Testis (tissue), 3 donors: ENCODE measurements around the gene PPP1R12A. TPM values are rescaled to one million over a fixed set of nuclear protein-coding genes. Genes with fewer than 3 reads are reported as not detected.
"Not testable (repeated sequence)": the region's sequence is repeated elsewhere in the genome, so short reads cannot be mapped to it uniquely, and the experiment has no call there.

Experiments
- DNase-seq: peaks from one replicate; pipeline ENCODE4 v3.0.0-alpha.2; 2019
- H3K27ac ChIP-seq, 2 donors: fragments of 200-600 bp; sonication (generic); one replicate each; pipeline ENCODE4 v1.5.1; 2019
- H3K27me3 ChIP-seq: fragments of 200-600 bp; sonication (generic); one replicate; pipeline ENCODE4 v1.5.1; 2019
- H3K36me3 ChIP-seq: fragments of 200-600 bp; sonication (generic); one replicate; pipeline ENCODE4 v1.5.1; 2017; ENCODE audit warnings: low read depth; ENCODE audit errors: missing control alignments
- H3K4me1 ChIP-seq: fragments of 200-600 bp; sonication (generic); one replicate; pipeline ENCODE4 v1.5.1; 2019
- H3K4me3 ChIP-seq, 2 donors: fragments of 200-600 bp; sonication (generic); one replicate each; pipeline ENCODE4 v1.5.1; 2017 to 2019
- H3K9me3 ChIP-seq: fragments of 200-600 bp; sonication (generic); one replicate; pipeline ENCODE4 v1.5.1; 2017
- POLR2A ChIP-seq: fragments of 450-650 bp; IDR thresholded peaks from one replicate; pipeline ENCODE4 v1.6.1; 2017; ENCODE audit warnings: antibody characterized with exemption, mild to moderate bottlenecking, moderate library complexity
- WGBS, 2 donors: methylation state at CpG; one replicate each; pipeline ENCODE4 v1.1.5; 2018; 5-methylcytosine and 5-hydroxymethylcytosine counted together
- intact Hi-C: fragments of 100-400 bp; cut with DNase I; formaldehyde crosslinking; loops from one replicate; pipeline ENCODE4 v1.15.1; 2023; ENCODE audit warnings: low total_unique reads
- polyA plus RNA-seq: library from polyadenylated mRNA; stranded (reverse); fragments of 350-450 nt; fragmentation: Illumina TruSeq; extraction: RNeasy Lipid Tissue Mini Kit (QIAGEN cat#74804); gene quantifications from one replicate; pipeline ENCODE4 v1.2.3, GENCODE V29; 2014; ENCODE audit warnings: low read depth, low replicate concordance; ENCODE audit not compliant: insufficient read depth
- total RNA-seq, 2 donors: library from RNA; depleted of rRNA; stranded (reverse); fragments of >200 nt; gene quantifications; one replicate each; pipeline ENCODE4 v1.2.3, GENCODE V29; 2016
- TF ChIP-seq, protein P1 (sequence below), 3 experiments: fragments of 450-650 bp in 2 of 3; fragments of 200-600 bp in 1 of 3; sonication (generic) in 1 of 3; IDR thresholded peaks; one replicate each; pipeline ENCODE4 v1.5.1; 2016 to 2019; ENCODE audit warnings: antibody characterized with exemption in 3 of 3, mild to moderate bottlenecking in 2 of 3, moderate library complexity in 1 of 3

Gene PPP1R12A
- total and polyA plus RNA-seq, 3 donors from 2014 or later: 22.4 to 119 (median 113) TPM

- Histone ChIP-seq H3K9me3 (no peaks in the 10 kb centered on the region), H3K36me3 (no peaks in the 10 kb centered on the region), H3K4me3 (no peak overlapping the region), H3K27me3 (no peaks in the 10 kb centered on the region), H3K4me1 (peaks cover 5% of the 10 kb centered on the region), H3K27ac (no peak overlapping the region)
- 78 to 80% methylated on average over 1 of the region's 1 CpG for WGBS, 2 donors
- no peak for DNase-seq
- intact Hi-C loops: no loop called here
- TF ChIP-seq, protein P1, sequence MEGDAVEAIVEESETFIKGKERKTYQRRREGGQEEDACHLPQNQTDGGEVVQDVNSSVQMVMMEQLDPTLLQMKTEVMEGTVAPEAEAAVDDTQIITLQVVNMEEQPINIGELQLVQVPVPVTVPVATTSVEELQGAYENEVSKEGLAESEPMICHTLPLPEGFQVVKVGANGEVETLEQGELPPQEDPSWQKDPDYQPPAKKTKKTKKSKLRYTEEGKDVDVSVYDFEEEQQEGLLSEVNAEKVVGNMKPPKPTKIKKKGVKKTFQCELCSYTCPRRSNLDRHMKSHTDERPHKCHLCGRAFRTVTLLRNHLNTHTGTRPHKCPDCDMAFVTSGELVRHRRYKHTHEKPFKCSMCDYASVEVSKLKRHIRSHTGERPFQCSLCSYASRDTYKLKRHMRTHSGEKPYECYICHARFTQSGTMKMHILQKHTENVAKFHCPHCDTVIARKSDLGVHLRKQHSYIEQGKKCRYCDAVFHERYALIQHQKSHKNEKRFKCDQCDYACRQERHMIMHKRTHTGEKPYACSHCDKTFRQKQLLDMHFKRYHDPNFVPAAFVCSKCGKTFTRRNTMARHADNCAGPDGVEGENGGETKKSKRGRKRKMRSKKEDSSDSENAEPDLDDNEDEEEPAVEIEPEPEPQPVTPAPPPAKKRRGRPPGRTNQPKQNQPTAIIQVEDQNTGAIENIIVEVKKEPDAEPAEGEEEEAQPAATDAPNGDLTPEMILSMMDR (IDR thresholded peaks at IDR 0.05): no peak
- TF ChIP-seq POLR2A: no peak
Measured at GRCh38 chr12:79978692-79979091, 43.8 kb upstream of the PPP1R12A start.

- 55 to 79% methylated on average over 3 of the region's 3 CpGs for WGBS, 2 donors
- not testable (repeated sequence) for DNase-seq
Measured at GRCh38 chr12:79977856-79978460, 43.1 kb upstream of the PPP1R12A start.

DNA sequence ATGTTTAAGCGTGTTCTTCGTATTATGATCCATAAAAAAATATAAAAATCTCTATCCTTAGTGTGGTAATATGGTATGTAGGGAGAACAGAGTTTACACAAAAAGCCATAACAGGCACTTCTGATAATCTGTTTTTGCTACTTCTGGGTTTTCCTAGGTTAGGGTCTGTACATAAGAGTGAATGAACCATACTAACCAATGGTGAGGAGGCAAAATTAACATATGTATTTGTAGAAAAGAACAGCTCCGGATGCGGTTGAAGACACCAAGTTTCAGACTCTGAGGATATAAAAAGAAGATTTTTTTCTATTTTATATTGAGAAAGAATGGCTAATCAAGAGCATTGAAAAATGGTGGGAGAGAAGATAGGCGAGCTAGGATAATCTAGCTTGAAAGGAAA, 40.2 kb upstream of the PPP1R12A start:
- Histone ChIP-seq H3K27me3 (no peaks in the 10 kb centered on the region), H3K36me3 (no peaks in the 10 kb centered on the region), H3K4me1 (no peaks in the 10 kb centered on the region), H3K4me3 (no peak overlapping the region), H3K9me3 (no peaks in the 10 kb centered on the region), H3K27ac (no peak overlapping the region)
- no peak for DNase-seq
- intact Hi-C loops: no loop called here
- 94 to 97% methylated on average over 5 of the region's 5 CpGs for WGBS, 2 donors
- no peak for TF ChIP-seq POLR2A
- TF ChIP-seq, protein P1 (IDR thresholded peaks at IDR 0.05): no peak

More at GRCh38 chr12:79977856-79978460, 43.1 kb upstream of the PPP1R12A start:
- H3K4me1 ChIP-seq, H3K36me3 ChIP-seq, H3K27me3 ChIP-seq, H3K9me3 ChIP-seq, H3K4me3 ChIP-seq, intact Hi-C loops, H3K27ac ChIP-seq: not testable (repeated sequence)

- no peak overlapping the region for H3K27ac ChIP-seq
- no peaks in the 10 kb centered on the region for H3K4me1 ChIP-seq
- no peak for DNase-seq
- intact Hi-C loops: no loop called here
- H3K27me3 ChIP-seq: no peaks in the 10 kb centered on the region
- TF ChIP-seq, protein P1 (IDR thresholded peaks at IDR 0.05): no peak
- TF ChIP-seq POLR2A: no peak
- H3K36me3 ChIP-seq: no peaks in the 10 kb centered on the region
- H3K9me3 ChIP-seq: no peaks in the 10 kb centered on the region
- WGBS, 2 donors: 78 to 85% methylated on average over 4 of the region's 4 CpGs
- no peak overlapping the region for H3K4me3 ChIP-seq
Measured at GRCh38 chr12:79973801-79974200, 38.9 kb upstream of the PPP1R12A start.

DNA sequence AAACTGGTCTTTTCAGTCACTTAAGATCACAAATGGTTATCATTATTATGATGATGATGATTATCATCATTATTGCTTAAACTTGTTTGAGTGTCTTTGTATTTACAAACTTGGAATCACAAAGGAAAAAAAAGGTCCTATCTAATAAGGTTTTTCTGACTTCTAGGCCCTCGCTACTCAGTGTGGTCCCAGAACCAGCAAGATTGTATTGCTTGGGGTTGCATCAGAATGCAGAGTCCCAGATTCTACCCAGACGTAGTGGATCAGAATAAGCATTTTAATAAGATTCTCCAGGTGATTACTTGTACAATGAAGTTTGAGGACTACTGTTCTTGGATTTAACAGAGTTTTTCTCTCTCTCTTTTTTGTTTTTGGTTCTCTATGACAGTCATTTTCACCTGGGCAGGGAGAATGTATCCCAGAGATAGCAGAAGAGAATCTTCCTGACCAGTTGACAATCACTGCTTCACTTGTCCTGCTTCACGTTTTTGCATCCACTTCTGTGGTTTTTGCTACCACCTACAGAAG, 29.3 kb upstream of the PPP1R12A start:
- intact Hi-C loops: no loop called here
- TF ChIP-seq, protein P1 (IDR thresholded peaks at IDR 0.05): no peak
- no peak for TF ChIP-seq POLR2A
- Histone ChIP-seq H3K27ac (no peak overlapping the region), H3K27me3 (no peaks in the 10 kb centered on the region), H3K4me3 (no peak overlapping the region), H3K4me1 (no peaks in the 10 kb centered on the region), H3K36me3 (no peaks in the 10 kb centered on the region), H3K9me3 (no peaks in the 10 kb centered on the region)
- WGBS, 2 donors: 76 to 79% methylated on average over 3 of the region's 3 CpGs
- no peak for DNase-seq
